HG03521 (cell line): ENCODE measurements around the gene CAMKV.

Experiments used
- ATAC-seq: cut with Tn5 transposase; IDR thresholded peaks from one replicate; pipeline ENCODE4 v1.9.1; 2021; ENCODE audit warnings: mild to moderate bottlenecking, moderate library complexity; ENCODE audit not compliant: unreplicated experiment

CAMKV gene

DNA sequence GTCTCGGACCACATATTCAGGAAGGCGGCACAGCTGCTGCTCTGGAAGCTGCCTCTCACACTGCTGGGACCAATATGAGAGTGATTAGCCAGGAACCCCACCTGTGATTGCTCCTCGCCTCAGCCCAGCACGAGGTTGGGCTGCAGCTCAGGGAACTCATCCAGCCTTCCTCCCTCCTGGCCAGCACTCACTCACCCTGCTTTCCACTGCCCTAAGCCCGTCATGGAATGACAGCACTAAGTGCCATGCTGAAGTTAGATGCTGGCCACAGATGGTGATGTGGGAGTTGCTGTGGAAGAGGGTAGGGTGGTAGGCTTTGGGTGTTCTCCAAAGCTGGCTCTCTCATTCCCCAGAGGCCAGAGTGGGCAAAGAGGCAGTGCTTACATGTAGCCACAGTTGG, 26.6 kb upstream of the CAMKV start:
- ATAC-seq: no peak

DNA sequence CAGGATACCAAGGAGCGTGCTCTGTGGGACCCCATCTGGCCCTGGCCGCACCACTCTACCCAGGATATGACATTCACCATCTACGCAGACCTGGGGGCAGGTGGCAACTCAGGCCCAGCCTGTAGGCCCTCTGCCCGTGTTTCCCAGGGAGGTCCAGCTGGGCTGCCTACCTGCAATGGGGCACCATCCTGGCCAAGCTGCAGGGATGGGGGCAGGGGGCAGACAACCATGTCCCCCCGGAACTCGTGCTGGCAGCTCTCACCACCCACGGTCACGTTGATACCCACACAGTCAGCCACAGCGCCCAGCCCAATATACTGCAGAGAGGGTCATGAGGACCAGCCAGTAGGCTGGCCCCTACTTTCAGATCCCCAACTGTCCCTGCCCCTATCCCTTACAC, 26.1 kb upstream of the CAMKV start:
- ATAC-seq: no peak

DNA sequence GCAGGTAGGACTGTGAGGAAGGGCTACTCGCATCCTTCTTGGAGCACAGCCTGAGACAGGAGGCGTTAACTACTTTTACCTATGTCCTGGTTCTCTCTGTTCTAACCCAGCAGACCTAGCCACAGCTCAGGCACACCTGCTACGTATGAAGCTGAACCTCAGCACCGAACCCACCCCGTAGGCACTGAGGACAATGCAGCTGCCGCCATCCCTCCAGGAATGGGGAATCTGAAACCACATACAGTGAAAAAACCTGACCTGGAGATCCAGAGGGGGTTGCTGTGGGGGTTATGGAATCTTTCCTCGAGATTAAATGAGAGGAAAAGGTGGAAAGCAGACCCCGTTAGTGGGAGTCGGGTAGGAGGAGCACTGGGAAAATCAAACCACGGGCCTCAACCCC, 19.6 kb upstream of the CAMKV start:
- no peak for ATAC-seq

DNA sequence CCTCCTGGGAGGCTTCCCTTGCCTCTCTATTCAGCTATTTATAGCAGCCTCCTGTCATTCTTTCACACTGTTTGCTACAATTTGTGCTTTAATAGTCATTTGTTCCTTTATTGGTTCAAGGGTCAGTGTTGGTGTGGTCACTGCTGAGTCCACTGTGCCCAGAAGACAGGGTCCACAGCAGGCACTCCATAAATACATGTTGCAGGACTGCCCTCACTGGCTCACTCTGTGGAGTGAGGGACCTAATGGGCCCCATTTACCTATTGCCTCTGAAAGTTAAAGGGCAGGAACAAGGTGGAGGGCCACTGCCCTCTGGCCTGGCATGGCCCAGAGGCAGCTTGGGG, 17.2 kb upstream of the CAMKV start:
- no peak for ATAC-seq

DNA sequence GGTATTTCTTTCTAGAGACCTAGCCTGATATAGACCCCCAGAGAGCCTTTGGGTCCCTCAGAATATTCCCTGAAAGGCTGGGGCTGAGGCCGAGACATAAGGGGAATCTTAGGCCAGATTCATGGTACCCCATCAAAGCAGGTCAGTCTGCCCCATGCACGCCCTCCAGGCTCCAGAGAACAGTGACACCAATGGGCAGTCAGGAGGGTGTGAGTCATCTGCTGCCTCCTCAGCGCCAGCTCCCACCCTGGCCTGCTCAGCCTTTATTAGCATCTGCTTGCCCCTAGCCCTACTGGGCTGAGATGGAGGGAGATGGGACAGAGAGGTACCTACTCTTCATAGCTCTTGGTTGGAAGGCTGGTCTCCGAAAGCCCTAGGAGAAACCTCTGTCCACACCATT, 14.3 kb upstream of the CAMKV start:
- ATAC-seq: no peak

DNA sequence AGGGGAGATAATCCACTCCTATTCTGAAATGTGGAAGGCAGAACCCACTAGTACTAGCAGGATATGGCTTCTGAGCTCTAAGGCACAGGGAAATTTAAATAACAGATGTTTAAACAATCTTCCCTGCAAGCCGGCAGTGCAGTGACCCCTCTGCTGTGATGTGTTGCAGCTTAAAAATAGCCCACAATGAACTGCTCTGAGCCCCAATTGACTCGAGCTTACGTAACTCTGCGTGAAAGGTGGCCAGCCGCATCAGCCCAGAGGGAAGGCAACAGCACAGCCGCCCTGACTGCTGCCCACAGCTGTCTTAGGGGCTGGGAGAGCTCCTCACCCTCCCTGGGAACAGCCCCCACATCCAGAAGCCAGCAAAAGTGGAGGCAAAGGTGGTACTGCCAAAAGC, 12.5 kb upstream of the CAMKV start:
- ATAC-seq: no peak

DNA sequence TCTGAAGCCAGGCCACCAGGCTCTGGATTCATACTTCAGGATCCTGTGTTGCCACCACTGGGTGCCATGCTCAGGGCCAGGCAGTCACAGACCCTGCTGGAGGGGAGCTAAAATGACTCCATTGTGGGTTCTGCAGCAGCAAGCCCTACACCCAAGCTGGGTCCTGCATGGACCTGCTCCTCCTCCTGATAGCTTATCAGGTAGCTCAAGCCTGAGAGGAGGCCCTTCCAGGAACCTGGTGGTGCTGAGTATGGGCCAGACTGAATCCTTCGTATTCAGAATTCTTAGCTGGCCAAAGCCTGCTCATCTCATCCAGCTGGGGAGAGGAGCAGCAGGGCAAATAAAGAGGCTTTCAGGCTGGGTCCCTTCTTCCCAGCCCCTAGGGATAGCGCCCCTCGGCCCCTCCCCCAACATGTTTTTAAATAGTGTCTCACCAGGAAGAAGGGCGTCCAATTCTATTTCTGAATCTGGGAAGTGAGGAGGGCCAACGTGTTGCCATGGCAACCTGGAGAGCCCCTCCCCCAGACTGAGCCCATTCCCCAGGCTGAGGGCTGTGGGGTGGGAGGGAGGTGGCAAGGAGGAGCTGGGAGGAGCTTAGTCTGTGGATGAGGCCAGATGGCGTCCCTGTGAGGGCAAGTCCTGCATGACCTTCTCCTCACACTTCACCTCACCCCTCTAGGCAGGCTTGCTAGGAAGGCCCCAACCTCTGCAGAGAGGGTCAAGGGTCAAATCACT, 11.0 kb upstream of the CAMKV start:
- no peak for ATAC-seq

DNA sequence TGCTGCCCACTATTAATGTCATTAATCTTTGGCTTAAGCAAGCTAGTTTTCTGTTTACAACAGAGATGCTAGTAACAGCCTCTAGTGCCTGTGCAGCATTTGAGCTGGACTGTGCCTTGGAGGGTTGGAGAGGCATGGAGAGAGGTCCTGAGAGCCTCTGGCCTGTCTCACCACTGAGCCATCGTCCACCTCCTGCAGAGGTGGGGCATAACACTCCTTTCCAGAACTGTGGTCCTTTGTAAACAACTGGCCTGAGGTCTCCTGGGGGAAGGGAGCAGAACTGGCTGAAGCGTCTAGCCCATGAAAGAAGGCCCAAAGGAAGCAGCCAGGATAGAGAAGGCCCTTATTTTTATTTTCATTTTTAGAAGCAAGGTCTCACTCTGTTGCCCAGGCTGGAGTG, 10.0 kb upstream of the CAMKV start:
- ATAC-seq: no peak

DNA sequence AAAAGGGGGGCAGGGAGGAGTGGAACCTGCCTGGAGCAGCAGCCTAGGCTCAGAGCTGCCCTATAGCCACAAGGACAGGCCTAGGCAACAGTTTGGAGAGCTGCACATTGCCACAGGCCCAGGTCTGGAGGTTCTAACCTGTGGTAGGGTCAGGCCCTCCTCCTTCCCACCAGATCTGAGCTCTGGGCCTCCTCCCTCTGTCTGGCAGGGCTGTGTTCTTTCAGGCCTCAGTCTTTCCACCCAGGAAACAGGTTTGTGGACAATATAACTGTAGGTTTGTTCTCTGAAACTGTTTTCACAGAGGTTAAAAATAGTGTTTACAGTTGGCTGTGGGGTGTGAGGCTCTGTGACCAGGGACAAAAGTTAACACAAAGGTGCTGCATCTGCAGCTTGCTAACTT, 9.0 kb upstream of the CAMKV start:
- no peak for ATAC-seq

DNA sequence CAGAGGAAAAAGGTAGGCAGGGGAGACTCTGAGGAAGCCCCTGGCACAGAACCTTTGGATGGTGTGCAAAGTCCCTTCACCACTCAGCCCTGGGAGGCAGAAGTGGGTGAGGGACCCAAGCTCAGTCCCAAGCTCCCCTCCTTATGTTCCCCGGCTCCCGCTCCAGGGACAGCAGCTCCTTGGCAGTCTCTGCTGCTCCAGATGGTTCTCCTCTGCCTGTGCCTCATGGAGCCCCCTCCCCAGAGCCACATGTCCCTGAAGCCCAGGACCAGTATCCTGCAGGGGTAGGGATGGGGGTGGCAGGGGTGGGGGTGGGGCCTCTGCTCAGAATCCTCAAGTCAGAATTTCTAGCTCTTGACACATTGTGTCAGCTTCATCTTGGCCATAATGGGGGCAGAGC, 8.0 kb upstream of the CAMKV start:
- no peak for ATAC-seq

DNA sequence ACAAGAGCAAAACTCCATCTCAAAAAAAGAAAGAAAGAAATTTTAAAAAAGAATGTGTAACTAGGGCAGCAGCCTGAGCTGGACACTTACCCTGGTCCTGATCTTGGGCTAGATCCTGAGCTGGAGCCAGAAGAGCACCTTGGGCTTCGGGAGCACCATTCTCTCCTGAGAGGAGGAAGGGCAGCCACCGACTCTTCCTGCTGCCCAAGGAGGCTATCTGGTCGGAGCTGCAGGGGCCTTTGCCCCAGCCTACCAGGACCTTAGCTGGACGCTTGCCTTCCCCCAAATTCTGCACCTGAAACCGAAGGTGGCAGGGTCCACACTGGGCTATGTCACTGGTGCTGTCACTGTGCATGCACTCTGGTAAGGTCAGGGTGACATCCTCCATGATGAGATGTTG, 6.9 kb upstream of the CAMKV start:
- no peak for ATAC-seq

DNA sequence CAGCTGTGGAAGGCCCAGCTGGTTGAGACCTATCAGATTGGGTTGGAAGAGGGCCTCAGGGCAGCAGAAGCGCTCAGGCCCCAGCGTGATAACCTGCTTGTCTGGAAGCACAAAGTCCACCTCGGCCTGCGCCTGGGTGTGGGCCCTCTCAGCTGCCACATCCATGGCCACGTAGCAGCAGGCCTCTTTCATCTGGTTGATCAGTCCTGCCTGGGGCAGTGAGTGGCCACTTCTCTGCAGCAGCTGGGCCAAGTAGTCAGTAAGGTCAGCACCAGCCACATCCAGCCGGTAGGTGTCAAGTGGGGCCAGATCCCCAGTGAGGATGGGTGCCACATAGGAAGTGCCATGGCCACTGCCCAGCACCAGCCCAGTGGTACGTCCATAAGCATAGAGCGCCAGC, 3.9 kb upstream of the CAMKV start:
- no peak for ATAC-seq

DNA sequence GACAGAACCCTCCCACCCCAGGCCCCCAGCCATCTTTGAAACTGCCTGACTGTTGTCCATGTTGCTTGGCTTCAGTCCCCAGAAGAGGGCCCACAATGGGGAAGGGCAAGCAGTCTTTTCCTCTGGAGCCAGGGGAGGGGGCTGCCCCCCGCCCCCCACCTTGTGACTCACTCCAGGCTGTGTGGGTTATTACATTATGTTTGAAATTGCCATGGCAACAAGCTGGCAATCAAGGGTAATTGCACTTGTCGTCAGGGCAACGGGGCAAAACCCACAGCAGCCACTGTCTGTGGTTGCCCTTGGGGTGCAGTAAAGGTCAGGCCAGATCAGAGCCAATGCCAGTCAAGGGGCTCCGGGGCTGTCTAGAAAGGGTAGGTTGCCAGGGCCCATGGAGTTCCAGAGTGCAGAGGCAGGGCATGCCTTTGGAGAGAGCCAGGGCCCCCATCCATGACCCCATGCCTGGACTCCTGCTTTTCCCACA, 3.1 kb upstream of the CAMKV start:
- ATAC-seq: no peak

DNA sequence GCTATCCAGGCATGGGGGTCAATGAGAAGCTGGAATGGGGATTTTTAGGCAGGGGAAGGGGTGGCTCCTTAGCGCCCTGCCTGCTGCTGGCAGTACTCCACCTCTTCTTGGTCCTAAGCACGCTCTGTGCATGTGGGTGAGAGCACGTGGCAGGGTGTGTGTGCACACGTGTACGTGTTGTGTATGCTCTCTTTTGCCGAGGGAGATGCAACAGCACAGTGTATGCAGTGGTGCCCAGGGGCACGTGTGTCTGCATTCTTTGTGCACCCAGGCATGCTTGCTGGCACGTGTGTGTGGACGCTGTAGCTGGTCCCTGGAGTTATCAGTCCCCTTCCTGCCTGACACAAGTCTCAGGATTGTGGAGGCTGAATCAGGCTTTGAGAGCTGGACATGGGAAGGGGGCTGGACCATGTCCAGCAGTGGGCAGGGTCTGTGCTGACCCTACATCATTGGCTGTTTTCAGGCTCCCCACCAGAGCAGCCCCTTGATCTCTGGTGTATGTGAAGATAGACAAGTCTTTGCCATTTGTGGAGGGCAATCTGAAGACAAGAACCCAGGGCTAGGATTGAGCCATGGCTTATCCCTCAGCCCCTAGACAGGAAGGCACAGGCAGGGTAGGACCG, 1.9 kb upstream of the CAMKV start:
- no peak for ATAC-seq

DNA sequence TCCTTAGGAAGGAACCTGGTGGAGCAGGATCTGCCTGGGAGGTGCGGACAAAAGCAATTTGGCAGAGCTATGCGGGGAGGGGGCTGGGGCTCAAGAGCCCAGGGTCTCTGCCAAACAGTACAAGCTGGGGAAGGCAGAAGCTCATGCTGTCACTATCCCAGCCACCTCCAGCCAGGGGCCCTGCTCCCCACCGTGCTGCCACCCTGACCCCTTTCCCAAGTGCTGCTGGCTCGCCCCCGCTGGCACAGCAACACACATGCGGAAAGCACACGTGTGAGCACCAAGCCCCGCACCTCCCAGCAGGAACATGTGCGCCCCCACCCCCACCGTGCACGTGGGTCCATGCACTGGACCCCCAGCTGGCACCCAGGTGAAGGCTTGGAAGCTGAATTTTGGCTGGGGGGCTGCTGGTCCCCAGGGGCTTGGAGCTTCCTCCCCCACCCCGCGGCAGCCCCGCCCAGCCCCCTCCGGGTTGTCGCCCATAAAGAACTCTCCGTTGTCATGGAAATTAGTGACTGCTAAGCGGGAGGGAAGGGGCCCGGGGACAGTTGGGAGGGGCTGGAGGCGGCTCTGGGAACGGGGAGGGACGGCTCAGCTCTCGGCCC, 742 bp downstream of the CAMKV start:
- ATAC-seq: no peak

DNA sequence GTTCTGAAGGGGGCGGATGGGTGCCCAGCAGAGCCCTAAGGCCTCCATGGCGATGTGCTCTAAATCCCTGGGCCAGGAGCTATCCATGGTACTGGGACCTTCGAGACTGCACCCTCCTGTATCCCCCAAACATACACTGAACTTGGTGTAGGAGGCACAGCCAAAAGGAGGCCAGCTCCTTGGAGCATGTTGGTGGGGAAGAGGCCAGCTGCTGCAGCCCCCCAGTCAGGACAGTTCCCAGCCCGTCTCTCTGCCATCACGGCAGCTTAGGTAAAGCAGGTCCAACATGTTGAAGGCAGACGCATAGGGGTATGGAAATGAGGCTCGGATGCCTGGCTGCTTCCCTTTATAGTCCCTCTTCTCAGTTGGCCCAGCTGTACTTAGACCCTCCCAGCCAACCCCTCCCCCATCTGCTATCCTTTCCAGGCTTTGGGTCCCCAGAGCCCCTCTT, 1.8 kb downstream of the CAMKV start:
- no peak for ATAC-seq

DNA sequence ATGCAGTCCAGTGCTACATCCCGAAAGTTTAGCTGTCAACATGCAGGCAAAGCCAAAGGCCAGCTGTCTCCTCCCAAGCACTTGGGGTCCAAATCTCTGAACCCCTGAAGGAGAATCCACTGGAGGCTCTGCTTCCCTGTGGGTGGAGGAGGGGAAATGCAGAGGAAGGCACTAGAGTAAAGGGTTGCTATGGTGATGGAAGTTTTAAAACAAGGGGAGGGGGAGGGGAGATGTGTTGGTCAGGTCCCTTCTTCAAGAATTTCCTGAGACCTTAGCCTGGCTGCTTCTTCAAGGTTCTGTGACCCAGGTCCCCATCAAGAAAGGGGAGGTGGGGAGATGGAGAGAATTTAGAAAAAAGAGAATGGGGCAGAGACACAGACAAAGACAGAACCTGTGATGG, 2.3 kb downstream of the CAMKV start:
- ATAC-seq: no peak

DNA sequence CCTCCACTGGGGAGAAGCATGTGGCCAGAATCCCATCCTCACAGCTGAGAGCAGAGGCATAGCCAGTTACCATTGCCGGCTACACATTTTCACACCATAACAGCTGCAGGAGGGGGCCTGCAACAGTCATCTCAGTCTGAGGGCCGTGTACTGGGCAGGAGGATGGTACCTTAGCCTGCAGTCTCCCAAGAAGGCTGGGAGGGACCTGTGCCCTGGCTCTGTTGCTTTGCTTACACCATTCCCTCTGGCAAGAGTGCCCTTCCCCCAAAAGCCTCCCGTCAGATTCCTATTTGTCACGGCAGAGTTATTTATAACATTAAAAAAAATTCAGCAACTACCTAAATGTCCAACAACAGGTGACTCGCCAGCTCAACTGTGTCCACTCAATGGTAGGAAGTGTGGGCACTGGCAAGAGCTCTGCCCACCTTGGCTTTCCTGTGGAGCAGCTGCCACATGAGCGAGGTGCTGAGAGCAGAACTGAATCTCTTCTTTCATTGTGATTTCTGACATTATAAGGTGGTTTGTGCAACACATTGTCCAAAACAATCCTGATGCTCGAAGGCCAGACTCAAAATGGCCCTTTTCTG, 4.4 kb downstream of the CAMKV start:
- ATAC-seq: no peak

DNA sequence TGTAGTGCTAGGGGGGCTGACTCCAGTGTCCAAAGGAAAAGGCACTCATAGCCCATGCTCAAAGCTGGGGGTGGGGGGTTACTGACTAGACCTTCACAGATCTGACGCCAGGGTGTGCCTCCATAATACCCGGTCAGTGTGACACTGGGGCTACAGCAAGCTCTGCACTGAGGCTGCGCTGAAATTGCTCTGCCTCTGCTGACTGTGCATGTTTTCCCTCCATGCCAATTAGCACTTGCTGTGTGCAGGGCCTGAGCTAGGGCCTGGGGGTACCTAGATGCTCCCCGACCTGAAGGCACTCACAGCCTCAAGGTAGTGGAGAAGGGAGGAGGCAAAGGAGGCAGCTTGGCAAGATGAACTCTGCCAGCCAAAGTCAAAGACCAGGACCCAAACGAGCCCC, 5.2 kb downstream of the CAMKV start:
- ATAC-seq: no peak

DNA sequence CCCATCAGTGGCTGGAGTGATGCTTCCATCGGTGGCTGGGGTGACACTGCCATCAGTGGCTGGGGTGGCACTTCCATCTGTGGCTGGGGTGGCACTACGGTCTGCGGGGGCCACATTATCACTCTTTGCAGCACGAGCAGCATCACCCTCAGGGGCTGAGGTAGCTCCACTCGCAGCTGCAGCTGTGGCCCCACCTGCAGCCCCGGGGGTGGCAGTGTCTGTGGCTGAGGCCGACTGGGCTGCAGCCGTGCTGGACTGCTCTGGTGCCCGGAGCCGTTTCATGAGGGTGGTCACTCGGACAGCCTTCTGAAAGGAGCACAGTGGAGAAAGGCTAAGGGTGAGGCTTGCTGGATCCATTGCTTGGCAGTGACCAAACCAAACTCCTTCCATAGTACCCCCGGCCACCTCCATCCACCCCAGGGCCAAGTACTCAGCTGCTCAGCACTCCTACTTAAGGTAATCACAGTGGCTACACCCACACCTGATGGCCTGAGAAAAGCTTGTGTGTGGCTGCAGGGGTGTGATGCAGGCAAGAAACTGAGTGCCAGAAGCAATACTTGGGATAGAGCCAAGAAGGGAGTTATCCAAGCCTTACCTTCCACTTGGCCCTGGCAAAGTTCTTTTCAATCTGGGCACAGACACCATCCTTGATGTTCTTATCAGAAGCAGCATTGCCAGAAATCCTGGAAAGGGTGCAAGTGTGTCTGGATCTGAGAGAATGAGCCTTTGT, 10.0 kb downstream of the CAMKV start:
- no peak for ATAC-seq
